H1 (cell line): ENCODE results near the gene MIPOL1. TPM values are rescaled to one million over a fixed set of nuclear protein-coding genes. Genes with fewer than 3 reads are reported as not detected.

Experiments used
- CTCF ChIA-PET: fragments of 300-600 bp; sonication (Branson Sonifier 250); formaldehyde crosslinking; loops from one replicate; lab custom pipeline; 2021; ENCODE audit not compliant: partially characterized antibody; lab: Charles Lee
- POLR2A ChIA-PET: fragments of 300-600 bp; sonication (Branson Sonifier 250); formaldehyde crosslinking; loops from one replicate; lab custom pipeline; 2021; ENCODE audit warnings: inconsistent platforms; ENCODE audit not compliant: partially characterized antibody; lab: Charles Lee
- DNase-seq, 2 experiments: peaks; one replicate each; pipeline versions ENCODE4 v3.0.0 to v3.0.0-alpha.2; 2010 to 2022; ENCODE audit warnings: low spot score in 2 of 2, low read depth in 1 of 2, mixed read lengths in 1 of 2
- FAIRE-seq: peaks from 2 replicates; lab custom pipeline; 2011; peaks lifted over from hg19 to GRCh38; lab: Jason Lieb, UNC
- H2AFZ ChIP-seq: 2 replicates; pipeline ENCODE4 v1.8.1; 2012; ENCODE audit warnings: low read length, inconsistent platforms
- H2AK5ac ChIP-seq: 2 replicates; pipeline ENCODE4 v1.6.1; 2013; ENCODE audit warnings: low read depth, low read length
- H2BK120ac ChIP-seq: replicated peaks from 2 replicates; pipeline ENCODE3; 2013; ENCODE audit warnings: low read depth, low read length, inconsistent platforms
- H2BK12ac ChIP-seq: 2 replicates; pipeline ENCODE4 v1.6.1; 2013; ENCODE audit warnings: low read depth, low read length
- H2BK15ac ChIP-seq: 2 replicates; pipeline ENCODE4 v1.6.1; 2013; ENCODE audit warnings: low read length
- H2BK20ac ChIP-seq: 2 replicates; pipeline ENCODE4 v1.6.1; 2013; ENCODE audit warnings: low read length
- H2BK5ac ChIP-seq: 2 replicates; pipeline ENCODE4 v1.6.1; 2013; ENCODE audit warnings: low read depth, low read length
- H3K14ac ChIP-seq: 2 replicates; pipeline ENCODE4 v1.6.1; 2013; ENCODE audit warnings: inconsistent platforms; ENCODE audit not compliant: insufficient read length
- H3K18ac ChIP-seq: 2 replicates; pipeline ENCODE4 v1.6.1; 2013; ENCODE audit warnings: low read length; ENCODE audit errors: extremely low read depth
- H3K23ac ChIP-seq: 2 replicates; pipeline ENCODE4 v1.6.1; 2013; ENCODE audit warnings: inconsistent platforms; ENCODE audit not compliant: insufficient read length
- H3K23me2 ChIP-seq: 2 replicates; pipeline ENCODE4 v1.6.1; 2013; ENCODE audit warnings: low read depth, low read length
- H3K27ac ChIP-seq: 2 replicates; pipeline ENCODE4 v1.6.1; 2011; ENCODE audit warnings: low read depth, low read length, inconsistent platforms
- H3K27me3 ChIP-seq, 4 experiments: replicated peaks in 1 of 4; 1 replicate in 1 of 4; 2 replicates in 3 of 4; pipeline versions ENCODE4 v1.6.1 to v1.8.1; 2011 to 2013; ENCODE audit warnings: low read length in 3 of 4, mild to moderate bottlenecking in 3 of 4, inconsistent platforms in 2 of 4, mixed read lengths in 2 of 4, moderate library complexity in 1 of 4; ENCODE audit not compliant: control insufficient read depth in 3 of 4, insufficient read depth in 3 of 4; ENCODE audit errors: extremely low read depth in 1 of 4
- H3K36me3 ChIP-seq, 4 experiments: 2 replicates each; pipeline versions ENCODE4 v1.6.1 to v1.8.1; 2011 to 2013; ENCODE audit warnings: mild to moderate bottlenecking in 4 of 4, low read length in 3 of 4, moderate library complexity in 2 of 4, control low read depth in 1 of 4, inconsistent platforms in 1 of 4; ENCODE audit not compliant: insufficient read depth in 4 of 4, control insufficient read depth in 2 of 4
- H3K4ac ChIP-seq: replicated peaks from 2 replicates; pipeline ENCODE3; 2013; ENCODE audit warnings: low read length, low read depth, mixed read lengths, inconsistent platforms; ENCODE audit not compliant: insufficient read length
- H3K4me1 ChIP-seq, 4 experiments: replicated peaks in 1 of 4; 1 replicate in 1 of 4; 2 replicates in 3 of 4; pipeline versions ENCODE4 v1.6.1 to v1.8.1; 2011 to 2013; ENCODE audit warnings: low read length in 3 of 4, inconsistent platforms in 2 of 4, mixed read lengths in 1 of 4; ENCODE audit not compliant: insufficient read depth in 4 of 4, control insufficient read depth in 3 of 4
- H3K4me2 ChIP-seq, 2 experiments: 2 replicates each; pipeline versions ENCODE4 v1.6.1 to v1.8.1; 2011 to 2013; ENCODE audit warnings: low read depth in 2 of 2, low read length in 2 of 2, control low read depth in 1 of 2, inconsistent platforms in 1 of 2, mild to moderate bottlenecking in 1 of 2; ENCODE audit not compliant: insufficient read depth in 1 of 2
- H3K4me3 ChIP-seq, 4 experiments: fragments of 200-600, 300-600 bp in 1 of 4; sonication (generic), shearing (Covaris generic), sonication (Bioruptor Twin) in 1 of 4; 2 replicates each; pipeline versions ENCODE4 v1.5.1 to v1.8.1; 2011 to 2016; ENCODE audit warnings: low read length in 4 of 4, low read depth in 3 of 4, control low read depth in 2 of 4, inconsistent platforms in 2 of 4, mild to moderate bottlenecking in 2 of 4, mixed read lengths in 1 of 4, moderate library complexity in 1 of 4; ENCODE audit not compliant: insufficient read depth in 2 of 4; ENCODE audit errors: extremely low read depth in 1 of 4
- H3K56ac ChIP-seq: replicated peaks from 2 replicates; pipeline ENCODE3; 2013; ENCODE audit warnings: low read depth, mild to moderate bottlenecking, mixed read lengths, low read length, inconsistent platforms; ENCODE audit not compliant: insufficient read length
- H3K79me1 ChIP-seq: 2 replicates; pipeline ENCODE4 v1.6.1; 2013; ENCODE audit warnings: low read depth, low read length, control low read depth
- H3K79me2 ChIP-seq, 2 experiments: 2 replicates each; pipeline versions ENCODE4 v1.6.1 to v1.8.1; 2012 to 2013; ENCODE audit warnings: low read length in 2 of 2, mild to moderate bottlenecking in 2 of 2, inconsistent platforms in 1 of 2; ENCODE audit not compliant: insufficient read depth in 2 of 2, control insufficient read depth in 1 of 2
- H3K9ac ChIP-seq, 4 experiments: replicated peaks in 1 of 4; 1 replicate in 1 of 4; 2 replicates in 3 of 4; pipeline versions ENCODE4 v1.6.1 to v1.8.1; 2011 to 2013; ENCODE audit warnings: low read depth in 3 of 4, low read length in 3 of 4, control low read depth in 2 of 4, mild to moderate bottlenecking in 2 of 4, moderate library complexity in 2 of 4, inconsistent platforms in 1 of 4; ENCODE audit errors: extremely low read depth in 1 of 4
- H3K9me3 ChIP-seq, 2 experiments: 2 replicates each; pipeline versions ENCODE4 v1.6.1 to v1.8.1; 2012 to 2013; ENCODE audit warnings: mild to moderate bottlenecking in 2 of 2, moderate library complexity in 2 of 2, control low read depth in 1 of 2, inconsistent platforms in 1 of 2, low read depth in 1 of 2, low read length in 1 of 2, mixed read lengths in 1 of 2; ENCODE audit not compliant: insufficient read depth in 2 of 2
- H4K20me1 ChIP-seq, 2 experiments: replicated peaks in 1 of 2; 2 replicates each; pipeline versions ENCODE3 to v1.8.1; 2011 to 2013; ENCODE audit warnings: inconsistent platforms in 2 of 2, low read length in 2 of 2, mild to moderate bottlenecking in 1 of 2; ENCODE audit not compliant: insufficient read depth in 2 of 2, control insufficient read depth in 1 of 2
- H4K5ac ChIP-seq: 2 replicates; pipeline ENCODE4 v1.6.1; 2013; ENCODE audit warnings: low read length, low read depth, mixed read lengths, inconsistent platforms; ENCODE audit not compliant: insufficient read length
- H4K8ac ChIP-seq: 2 replicates; pipeline ENCODE4 v1.8.0; 2013; ENCODE audit warnings: mild to moderate bottlenecking, moderate library complexity, low read length, inconsistent platforms; ENCODE audit not compliant: insufficient read depth; ENCODE audit errors: extremely low read depth
- H4K91ac ChIP-seq: replicated peaks from 2 replicates; pipeline ENCODE3; 2013; ENCODE audit warnings: low read length, mixed read lengths, inconsistent platforms; ENCODE audit not compliant: insufficient read length
- CHD1 ChIP-seq: IDR thresholded peaks from 2 replicates; pipeline ENCODE4 v1.6.1; 2012; ENCODE audit warnings: low read depth, low read length, improper control_type of control experiment
- EZH2 ChIP-seq: fragments of 200-600 bp; sonication (generic); IDR thresholded peaks from 2 replicates; pipeline ENCODE4 v1.7.1; 2012; ENCODE audit warnings: low read depth, mild to moderate bottlenecking, moderate library complexity, low read length, inconsistent platforms; ENCODE audit not compliant: severe bottlenecking
- GTF2F1 ChIP-seq: IDR thresholded peaks from 2 replicates; pipeline ENCODE4 v1.6.1; 2012; ENCODE audit warnings: low read depth, low read length, improper control_type of control experiment, borderline replicate concordance
- JUN ChIP-seq: IDR thresholded peaks from 2 replicates; pipeline ENCODE4 v1.6.1; 2011; ENCODE audit warnings: low read depth, mild to moderate bottlenecking, improper control_type of control experiment, low read length
- POU5F1 ChIP-seq: IDR thresholded peaks from 2 replicates; pipeline ENCODE4 v1.6.1; 2011; ENCODE audit warnings: low read depth, mild to moderate bottlenecking, low read length, moderate library complexity
- SP2 ChIP-seq: IDR thresholded peaks from 2 replicates; pipeline ENCODE4 v1.6.1; 2012; ENCODE audit warnings: mild to moderate bottlenecking, low read length, inconsistent platforms
- TAF1 ChIP-seq: IDR thresholded peaks from 2 replicates; pipeline ENCODE4 v1.6.1; 2011; ENCODE audit warnings: mild to moderate bottlenecking, low read depth, low read length
- WGBS, 2 experiments: shearing (Covaris generic) in 1 of 2; methylation state at CpG; one replicate each; pipeline versions ENCODE4 v1.1.6 to v1.1.7; 2013 to 2015; ENCODE audit warnings: low lambda C conversion rate in 2 of 2, mixed read lengths in 2 of 2, inconsistent platforms in 1 of 2, low coverage in 1 of 2, missing lambda C conversion rate in 1 of 2; ENCODE audit not compliant: insufficient replicate concordance in 2 of 2, insufficient coverage in 1 of 2, insufficient read length in 1 of 2; ENCODE audit errors: extremely low coverage in 1 of 2, missing lambda C conversion rate in 1 of 2; 5-methylcytosine and 5-hydroxymethylcytosine counted together
- polyA plus RNA-seq, 7 experiments: library from polyadenylated mRNA; depleted of rRNA in 3 of 7; stranded (reverse) in 5 of 7; unstranded in 2 of 7; fragments of >200 nt in 5 of 7; fragments of 200-250 nt in 2 of 7; gene quantifications; 1 replicate in 5 of 7; 2 replicates in 1 of 7; 4 replicates in 1 of 7; pipeline versions ENCODE4 v1.2.1 to v1.2.3, GENCODE V29; 2011 to 2013; ENCODE audit warnings: missing spikeins in 2 of 7, mixed read lengths in 2 of 7
- total RNA-seq: library from RNA; stranded (reverse); fragmentation: NEBNext Ultra II Directional; extraction: Animal tissue kit (Norgen Biotek cat#: 25700); gene quantifications from 2 replicates; pipeline ENCODE4 v1.2.1, GENCODE V29; 2021
- TF ChIP-seq, protein P1 (sequence below): IDR thresholded peaks from 2 replicates; pipeline ENCODE4 v1.6.1; 2011; ENCODE audit warnings: low read depth, mild to moderate bottlenecking, low read length; ENCODE audit not compliant: insufficient read depth

MIPOL1 gene
- total and polyA plus RNA-seq, 2 of the 8 experiments (the other 6 are each of a cell fraction or from before 2014, with no cell fraction given): 2.8 to 23.9 TPM

DNA sequence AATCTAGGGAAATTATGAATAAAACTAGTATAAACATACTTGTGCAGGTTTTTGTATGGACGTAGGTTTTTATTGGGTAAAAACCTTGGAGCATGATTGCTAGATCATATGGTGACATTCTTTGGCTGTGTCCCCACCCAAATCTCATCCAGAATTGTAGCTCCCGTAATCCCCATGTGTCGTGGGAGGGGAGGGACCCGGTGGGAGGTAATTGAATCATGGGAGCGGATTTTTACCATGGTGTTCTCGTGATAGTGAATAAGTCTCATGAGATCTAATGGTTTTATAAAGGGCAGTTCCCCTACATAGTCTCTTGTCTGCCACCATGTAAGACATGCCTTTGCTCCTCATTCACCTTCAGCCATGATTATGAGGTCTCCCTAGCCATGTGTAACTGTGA is 276.5 kb downstream of the MIPOL1 start:
- Histone ChIP-seq H3K4ac (no peak overlapping the region), H2BK120ac (no peak overlapping the region), H2AK5ac (no peak overlapping the region), H2AFZ (no peak overlapping the region), H3K27ac (no peak overlapping the region), H3K9ac (no peak overlapping the region), H3K4me3 (no peak overlapping the region), H2BK20ac (no peak overlapping the region), H3K27me3 (no peaks in the 10 kb centered on the region), H2BK5ac (no peak overlapping the region), H4K20me1 (no peaks in the 10 kb centered on the region), H3K36me3 (no peaks in the 10 kb centered on the region), H2BK15ac (no peak overlapping the region), H3K56ac (no peak overlapping the region), H3K23me2 (no peaks in the 10 kb centered on the region), H3K4me2 (no peak overlapping the region), H4K8ac (no peak overlapping the region), H3K9me3 (0 out of 4 replicates have a peak, but pooled peaks cover 0 to 4% of the 10 kb centered on the region in 2 experiments), H4K5ac (no peak overlapping the region), H4K91ac (no peak overlapping the region), H3K4me1 (no peaks in the 10 kb centered on the region), H3K23ac (no peak overlapping the region), H3K79me1 (no peaks in the 10 kb centered on the region), H3K18ac (no peak overlapping the region), H3K79me2 (no peaks in the 10 kb centered on the region), H3K14ac (no peak overlapping the region), H2BK12ac (no peak overlapping the region)
- ChIA-PET CTCF (no interaction called here), POLR2A (no interaction called here)
- no peak for TF ChIP-seq POU5F1
- no peak for TF ChIP-seq CHD1
- TF ChIP-seq, protein P1, sequence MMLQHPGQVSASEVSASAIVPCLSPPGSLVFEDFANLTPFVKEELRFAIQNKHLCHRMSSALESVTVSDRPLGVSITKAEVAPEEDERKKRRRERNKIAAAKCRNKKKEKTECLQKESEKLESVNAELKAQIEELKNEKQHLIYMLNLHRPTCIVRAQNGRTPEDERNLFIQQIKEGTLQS: no peak
- TF ChIP-seq EZH2: no peak
- no peak for TF ChIP-seq JUN
- no peak for TF ChIP-seq GTF2F1
- TF ChIP-seq SP2: no peak
- no peak for TF ChIP-seq TAF1
- 91% methylated on average over 6 of the region's 6 CpGs; no CpG with 5 or more reads in 1 of the 2 experiments for WGBS, 2 experiments
- DNase-seq: no peak
- FAIRE-seq: no peak
